Stimulated activated CD4-positive, alpha-beta T cell treated with anti-CD3 and anti-CD28 coated beads, TNF-alpha, amount 100 ng/mL, for 4 hours (primary cell): ENCODE results near the gene BANF2.
"Not testable (repeated sequence)": the region's sequence is repeated elsewhere in the genome, so short reads cannot be mapped to it uniquely, and the experiment has no call there.

Experiments used
- DNase-seq, 3 experiments: peaks; one replicate each; pipeline ENCODE4 v3.0.0-alpha.2; 2020; ENCODE audit warnings: low read depth in 3 of 3

BANF2 gene

GRCh38 chr20:17682889-17683198, 16.9 kb upstream of the BANF2 start:
- no peak for DNase-seq

GRCh38 chr20:17683218-17684076, 16.3 kb upstream of the BANF2 start:
- DNase-seq: no peak

- no peak for DNase-seq
Measured at GRCh38 chr20:17684077-17684888, 15.5 kb upstream of the BANF2 start.

- DNase-seq: no peak
Measured at GRCh38 chr20:17685168-17685567, 14.6 kb upstream of the BANF2 start.

GRCh38 chr20:17687800-17688199, 12.0 kb upstream of the BANF2 start:
- DNase-seq: no peak

- DNase-seq: no peak
Measured at GRCh38 chr20:17688965-17689364, 10.8 kb upstream of the BANF2 start.

GRCh38 chr20:17690144-17690543, 9.6 kb upstream of the BANF2 start:
- no peak for DNase-seq

- no peak for DNase-seq
Measured at GRCh38 chr20:17691758-17692157, 8.0 kb upstream of the BANF2 start.

GRCh38 chr20:17693444-17694001, 6.2 kb upstream of the BANF2 start:
- no peak for DNase-seq

GRCh38 chr20:17694767-17695166, 5.0 kb upstream of the BANF2 start:
- DNase-seq: no peak

- no peak for DNase-seq
Measured at GRCh38 chr20:17696287-17696686, 3.5 kb upstream of the BANF2 start.

GRCh38 chr20:17697171-17697570, 2.6 kb upstream of the BANF2 start:
- DNase-seq: no peak

- DNase-seq: no peak
Measured at GRCh38 chr20:17698384-17698783, 1.4 kb upstream of the BANF2 start.

- DNase-seq: no peak
Measured at GRCh38 chr20:17700637-17701036, 871 bp downstream of the BANF2 start.

GRCh38 chr20:17701826-17702225, 2.1 kb downstream of the BANF2 start:
- no peak for DNase-seq

GRCh38 chr20:17704589-17705317, 5.0 kb downstream of the BANF2 start:
- no peak for DNase-seq

- DNase-seq: no peak
Measured at GRCh38 chr20:17705916-17706315, 6.2 kb downstream of the BANF2 start.

GRCh38 chr20:17706632-17707031, 6.9 kb downstream of the BANF2 start:
- DNase-seq: no peak

- DNase-seq: not testable (repeated sequence)
Measured at GRCh38 chr20:17707951-17708350, 8.2 kb downstream of the BANF2 start.

GRCh38 chr20:17708675-17709360, 9.1 kb downstream of the BANF2 start:
- no peak for DNase-seq
